H1 (cell line): ENCODE results near the gene SLC10A6. TPM values are rescaled to one million over a fixed set of nuclear protein-coding genes. Genes with fewer than 3 reads are reported as not detected.
A peak's percentile ranks its signal among the peaks of the same experiment; 100 is the strongest.

Experiments
- CTCF ChIA-PET: fragments of 300-600 bp; sonication (Branson Sonifier 250); formaldehyde crosslinking; loops from one replicate; lab custom pipeline; 2021; ENCODE audit not compliant: partially characterized antibody; lab: Charles Lee
- POLR2A ChIA-PET: fragments of 300-600 bp; sonication (Branson Sonifier 250); formaldehyde crosslinking; loops from one replicate; lab custom pipeline; 2021; ENCODE audit warnings: inconsistent platforms; ENCODE audit not compliant: partially characterized antibody; lab: Charles Lee
- DNase-seq, 2 experiments: peaks; one replicate each; pipeline versions ENCODE4 v3.0.0 to v3.0.0-alpha.2; 2010 to 2022; ENCODE audit warnings: low spot score in 2 of 2, low read depth in 1 of 2, mixed read lengths in 1 of 2
- FAIRE-seq: peaks from 2 replicates; lab custom pipeline; 2011; peaks lifted over from hg19 to GRCh38; lab: Jason Lieb, UNC
- H2AFZ ChIP-seq: 2 replicates; pipeline ENCODE4 v1.8.1; 2012; ENCODE audit warnings: low read length, inconsistent platforms
- H2AK5ac ChIP-seq: 2 replicates; pipeline ENCODE4 v1.6.1; 2013; ENCODE audit warnings: low read depth, low read length
- H2BK120ac ChIP-seq: replicated peaks from 2 replicates; pipeline ENCODE3; 2013; ENCODE audit warnings: low read depth, low read length, inconsistent platforms
- H2BK12ac ChIP-seq: 2 replicates; pipeline ENCODE4 v1.6.1; 2013; ENCODE audit warnings: low read depth, low read length
- H2BK15ac ChIP-seq: 2 replicates; pipeline ENCODE4 v1.6.1; 2013; ENCODE audit warnings: low read length
- H2BK20ac ChIP-seq: 2 replicates; pipeline ENCODE4 v1.6.1; 2013; ENCODE audit warnings: low read length
- H2BK5ac ChIP-seq: 2 replicates; pipeline ENCODE4 v1.6.1; 2013; ENCODE audit warnings: low read depth, low read length
- H3K14ac ChIP-seq: 2 replicates; pipeline ENCODE4 v1.6.1; 2013; ENCODE audit warnings: inconsistent platforms; ENCODE audit not compliant: insufficient read length
- H3K18ac ChIP-seq: 2 replicates; pipeline ENCODE4 v1.6.1; 2013; ENCODE audit warnings: low read length; ENCODE audit errors: extremely low read depth
- H3K23ac ChIP-seq: 2 replicates; pipeline ENCODE4 v1.6.1; 2013; ENCODE audit warnings: inconsistent platforms; ENCODE audit not compliant: insufficient read length
- H3K23me2 ChIP-seq: 2 replicates; pipeline ENCODE4 v1.6.1; 2013; ENCODE audit warnings: low read depth, low read length
- H3K27ac ChIP-seq: 2 replicates; pipeline ENCODE4 v1.6.1; 2011; ENCODE audit warnings: low read depth, low read length, inconsistent platforms
- H3K27me3 ChIP-seq, 4 experiments: replicated peaks in 1 of 4; 1 replicate in 1 of 4; 2 replicates in 3 of 4; pipeline versions ENCODE4 v1.6.1 to v1.8.1; 2011 to 2013; ENCODE audit warnings: low read length in 3 of 4, mild to moderate bottlenecking in 3 of 4, inconsistent platforms in 2 of 4, mixed read lengths in 2 of 4, moderate library complexity in 1 of 4; ENCODE audit not compliant: control insufficient read depth in 3 of 4, insufficient read depth in 3 of 4; ENCODE audit errors: extremely low read depth in 1 of 4
- H3K36me3 ChIP-seq, 4 experiments: 2 replicates each; pipeline versions ENCODE4 v1.6.1 to v1.8.1; 2011 to 2013; ENCODE audit warnings: mild to moderate bottlenecking in 4 of 4, low read length in 3 of 4, moderate library complexity in 2 of 4, control low read depth in 1 of 4, inconsistent platforms in 1 of 4; ENCODE audit not compliant: insufficient read depth in 4 of 4, control insufficient read depth in 2 of 4
- H3K4ac ChIP-seq: replicated peaks from 2 replicates; pipeline ENCODE3; 2013; ENCODE audit warnings: low read length, low read depth, mixed read lengths, inconsistent platforms; ENCODE audit not compliant: insufficient read length
- H3K4me1 ChIP-seq, 4 experiments: replicated peaks in 1 of 4; 1 replicate in 1 of 4; 2 replicates in 3 of 4; pipeline versions ENCODE4 v1.6.1 to v1.8.1; 2011 to 2013; ENCODE audit warnings: low read length in 3 of 4, inconsistent platforms in 2 of 4, mixed read lengths in 1 of 4; ENCODE audit not compliant: insufficient read depth in 4 of 4, control insufficient read depth in 3 of 4
- H3K4me2 ChIP-seq, 2 experiments: 2 replicates each; pipeline versions ENCODE4 v1.6.1 to v1.8.1; 2011 to 2013; ENCODE audit warnings: low read depth in 2 of 2, low read length in 2 of 2, control low read depth in 1 of 2, inconsistent platforms in 1 of 2, mild to moderate bottlenecking in 1 of 2; ENCODE audit not compliant: insufficient read depth in 1 of 2
- H3K4me3 ChIP-seq, 4 experiments: fragments of 200-600, 300-600 bp in 1 of 4; sonication (generic), shearing (Covaris generic), sonication (Bioruptor Twin) in 1 of 4; 2 replicates each; pipeline versions ENCODE4 v1.5.1 to v1.8.1; 2011 to 2016; ENCODE audit warnings: low read length in 4 of 4, low read depth in 3 of 4, control low read depth in 2 of 4, inconsistent platforms in 2 of 4, mild to moderate bottlenecking in 2 of 4, mixed read lengths in 1 of 4, moderate library complexity in 1 of 4; ENCODE audit not compliant: insufficient read depth in 2 of 4; ENCODE audit errors: extremely low read depth in 1 of 4
- H3K56ac ChIP-seq: replicated peaks from 2 replicates; pipeline ENCODE3; 2013; ENCODE audit warnings: low read depth, mild to moderate bottlenecking, mixed read lengths, low read length, inconsistent platforms; ENCODE audit not compliant: insufficient read length
- H3K79me1 ChIP-seq: 2 replicates; pipeline ENCODE4 v1.6.1; 2013; ENCODE audit warnings: low read depth, low read length, control low read depth
- H3K79me2 ChIP-seq, 2 experiments: 2 replicates each; pipeline versions ENCODE4 v1.6.1 to v1.8.1; 2012 to 2013; ENCODE audit warnings: low read length in 2 of 2, mild to moderate bottlenecking in 2 of 2, inconsistent platforms in 1 of 2; ENCODE audit not compliant: insufficient read depth in 2 of 2, control insufficient read depth in 1 of 2
- H3K9ac ChIP-seq, 4 experiments: replicated peaks in 1 of 4; 1 replicate in 1 of 4; 2 replicates in 3 of 4; pipeline versions ENCODE4 v1.6.1 to v1.8.1; 2011 to 2013; ENCODE audit warnings: low read depth in 3 of 4, low read length in 3 of 4, control low read depth in 2 of 4, mild to moderate bottlenecking in 2 of 4, moderate library complexity in 2 of 4, inconsistent platforms in 1 of 4; ENCODE audit errors: extremely low read depth in 1 of 4
- H3K9me3 ChIP-seq, 2 experiments: 2 replicates each; pipeline versions ENCODE4 v1.6.1 to v1.8.1; 2012 to 2013; ENCODE audit warnings: mild to moderate bottlenecking in 2 of 2, moderate library complexity in 2 of 2, control low read depth in 1 of 2, inconsistent platforms in 1 of 2, low read depth in 1 of 2, low read length in 1 of 2, mixed read lengths in 1 of 2; ENCODE audit not compliant: insufficient read depth in 2 of 2
- H4K20me1 ChIP-seq, 2 experiments: replicated peaks in 1 of 2; 2 replicates each; pipeline versions ENCODE3 to v1.8.1; 2011 to 2013; ENCODE audit warnings: inconsistent platforms in 2 of 2, low read length in 2 of 2, mild to moderate bottlenecking in 1 of 2; ENCODE audit not compliant: insufficient read depth in 2 of 2, control insufficient read depth in 1 of 2
- H4K5ac ChIP-seq: 2 replicates; pipeline ENCODE4 v1.6.1; 2013; ENCODE audit warnings: low read length, low read depth, mixed read lengths, inconsistent platforms; ENCODE audit not compliant: insufficient read length
- H4K8ac ChIP-seq: 2 replicates; pipeline ENCODE4 v1.8.0; 2013; ENCODE audit warnings: mild to moderate bottlenecking, moderate library complexity, low read length, inconsistent platforms; ENCODE audit not compliant: insufficient read depth; ENCODE audit errors: extremely low read depth
- H4K91ac ChIP-seq: replicated peaks from 2 replicates; pipeline ENCODE3; 2013; ENCODE audit warnings: low read length, mixed read lengths, inconsistent platforms; ENCODE audit not compliant: insufficient read length
- ATF3 ChIP-seq: IDR thresholded peaks from 2 replicates; pipeline ENCODE4 v1.6.1; 2011; ENCODE audit warnings: low read depth, mild to moderate bottlenecking, low read length; ENCODE audit not compliant: insufficient read depth
- CHD2 ChIP-seq: IDR thresholded peaks from 2 replicates; pipeline ENCODE4 v1.6.1; 2012; ENCODE audit warnings: low read length, improper control_type of control experiment
- GTF2F1 ChIP-seq: IDR thresholded peaks from 2 replicates; pipeline ENCODE4 v1.6.1; 2012; ENCODE audit warnings: low read depth, low read length, improper control_type of control experiment, borderline replicate concordance
- POU5F1 ChIP-seq: IDR thresholded peaks from 2 replicates; pipeline ENCODE4 v1.6.1; 2011; ENCODE audit warnings: low read depth, mild to moderate bottlenecking, low read length, moderate library complexity
- SRF ChIP-seq: IDR thresholded peaks from 2 replicates; pipeline ENCODE4 v1.6.1; 2011; ENCODE audit warnings: mild to moderate bottlenecking, low read depth, low read length, moderate library complexity
- WGBS, 2 experiments: shearing (Covaris generic) in 1 of 2; methylation state at CpG; one replicate each; pipeline versions ENCODE4 v1.1.6 to v1.1.7; 2013 to 2015; ENCODE audit warnings: low lambda C conversion rate in 2 of 2, mixed read lengths in 2 of 2, inconsistent platforms in 1 of 2, low coverage in 1 of 2, missing lambda C conversion rate in 1 of 2; ENCODE audit not compliant: insufficient replicate concordance in 2 of 2, insufficient coverage in 1 of 2, insufficient read length in 1 of 2; ENCODE audit errors: extremely low coverage in 1 of 2, missing lambda C conversion rate in 1 of 2; 5-methylcytosine and 5-hydroxymethylcytosine counted together
- polyA plus RNA-seq, 7 experiments: library from polyadenylated mRNA; depleted of rRNA in 3 of 7; stranded (reverse) in 5 of 7; unstranded in 2 of 7; fragments of >200 nt in 5 of 7; fragments of 200-250 nt in 2 of 7; gene quantifications; 1 replicate in 5 of 7; 2 replicates in 1 of 7; 4 replicates in 1 of 7; pipeline versions ENCODE4 v1.2.1 to v1.2.3, GENCODE V29; 2011 to 2013; ENCODE audit warnings: missing spikeins in 2 of 7, mixed read lengths in 2 of 7
- total RNA-seq: library from RNA; stranded (reverse); fragmentation: NEBNext Ultra II Directional; extraction: Animal tissue kit (Norgen Biotek cat#: 25700); gene quantifications from 2 replicates; pipeline ENCODE4 v1.2.1, GENCODE V29; 2021

Gene SLC10A6
- total and polyA plus RNA-seq, 2 of the 8 experiments (the other 6 are each of a cell fraction or from before 2014, with no cell fraction given): not detected

DNA sequence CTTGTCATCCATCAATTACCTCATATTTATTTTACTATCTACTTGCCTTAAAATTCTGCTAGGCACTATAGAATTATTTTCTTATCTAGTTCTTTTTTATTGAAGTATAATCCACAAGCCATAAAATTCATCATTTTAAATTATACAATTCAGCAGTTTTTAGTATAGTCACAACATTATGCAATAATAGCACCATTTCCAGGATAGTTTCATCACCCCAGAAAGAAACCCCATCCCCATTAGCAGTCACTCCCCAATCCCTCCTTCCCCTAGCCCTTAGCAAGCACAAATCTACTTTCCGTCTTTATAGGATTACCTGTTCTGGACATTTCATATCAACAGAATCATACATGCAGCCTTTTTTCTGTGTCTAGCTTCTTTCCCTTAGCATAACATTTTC, 15.6 kb downstream of the SLC10A6 start:
- Histone ChIP-seq H2BK15ac (no peak overlapping the region), H2BK5ac (no peak overlapping the region), H3K9ac (no peak overlapping the region), H3K4me1 (peaks cover 0 to 2% (median 0%) of the 10 kb centered on the region in 4 experiments; a peak in 1 of 7 replicates), H2BK120ac (no peak overlapping the region), H4K8ac (no peak overlapping the region), H3K4ac (no peak overlapping the region), H2BK20ac (no peak overlapping the region), H3K23ac (no peak overlapping the region), H2AK5ac (no peak overlapping the region), H3K79me2 (no peaks in the 10 kb centered on the region), H3K56ac (no peak overlapping the region), H3K18ac (no peak overlapping the region), H3K9me3 (no peaks in the 10 kb centered on the region), H3K79me1 (no peaks in the 10 kb centered on the region), H3K36me3 (no peaks in the 10 kb centered on the region), H3K27ac (no peak overlapping the region), H2BK12ac (no peak overlapping the region), H2AFZ (no peak overlapping the region), H3K14ac (no peak overlapping the region), H3K27me3 (no peaks in the 10 kb centered on the region), H3K4me3 (no peak overlapping the region), H4K20me1 (no peaks in the 10 kb centered on the region), H3K23me2 (no peaks in the 10 kb centered on the region), H4K91ac (no peak overlapping the region), H3K4me2 (no peak overlapping the region), H4K5ac (no peak overlapping the region)
- FAIRE-seq (no peak), DNase-seq (no peak)
- 94% methylated on average over 1 of the region's 1 CpG; no CpG with 5 or more reads in 1 of the 2 experiments for WGBS, 2 experiments
- ChIA-PET CTCF (interaction anchor here (1.1 kb wide), 1 partner anchor 16 kb away, joined by 3 read pairs; no protein-coding TSS in a partner anchor), POLR2A (no interaction called here)
- no peak for TF ChIP-seq ATF3
- no peak for TF ChIP-seq SRF
- TF ChIP-seq CHD2: no peak
- no peak for TF ChIP-seq GTF2F1
- 0 out of 2 replicates have a peak, but pooled peaks have one; percentile 9 for TF ChIP-seq POU5F1
